COR-L47 (cell line): ENCODE results near the gene YY1.
"Not testable (repeated sequence)": the region's sequence is repeated elsewhere in the genome, so short reads cannot be mapped to it uniquely, and the experiment has no call there.

Experiments
- DNase-seq: peaks from one replicate; lab custom pipeline; 2025; lab: John Stamatoyannopoulos, UW

Gene YY1

DNA sequence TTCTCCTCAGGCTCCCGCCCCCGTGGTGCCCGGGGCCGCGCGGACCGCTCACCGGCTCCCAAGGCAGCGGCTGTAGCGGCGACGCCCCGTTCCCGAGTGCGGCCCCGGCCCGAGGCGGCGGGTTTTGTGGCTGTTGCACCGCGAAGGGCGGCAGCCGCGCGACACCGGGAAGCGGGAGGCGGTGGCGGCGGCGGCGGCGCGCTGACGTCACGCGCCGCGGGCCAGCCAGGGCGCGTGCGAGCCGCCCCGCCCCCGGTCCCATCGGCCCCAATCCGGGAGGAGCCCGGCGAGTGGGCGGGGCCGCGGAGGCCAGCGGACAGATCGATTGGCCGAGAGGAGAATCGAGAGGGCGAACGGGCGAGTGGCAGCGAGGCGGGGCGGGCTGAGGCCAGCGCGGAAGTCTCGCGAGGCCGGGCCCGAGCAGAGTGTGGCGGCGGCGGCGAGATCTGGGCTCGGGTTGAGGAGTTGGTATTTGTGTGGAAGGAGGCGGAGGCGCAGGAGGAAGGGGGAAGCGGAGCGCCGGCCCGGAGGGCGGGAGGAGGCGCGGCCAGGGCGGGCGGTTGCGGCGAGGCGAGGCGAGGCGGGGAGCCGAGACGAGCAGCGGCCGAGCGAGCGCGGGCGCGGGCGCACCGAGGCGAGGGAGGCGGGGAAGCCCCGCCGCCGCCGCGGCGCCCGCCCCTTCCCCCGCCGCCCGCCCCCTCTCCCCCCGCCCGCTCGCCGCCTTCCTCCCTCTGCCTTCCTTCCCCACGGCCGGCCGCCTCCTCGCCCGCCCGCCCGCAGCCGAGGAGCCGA is at the start of gene YY1:
Gene YY1 (plus strand): TSS at position 726 of the 792 bp plus-strand sequence. CDS start 101 bp downstream, outside the sequence.
- peak; percentile 100 for DNase-seq

DNA sequence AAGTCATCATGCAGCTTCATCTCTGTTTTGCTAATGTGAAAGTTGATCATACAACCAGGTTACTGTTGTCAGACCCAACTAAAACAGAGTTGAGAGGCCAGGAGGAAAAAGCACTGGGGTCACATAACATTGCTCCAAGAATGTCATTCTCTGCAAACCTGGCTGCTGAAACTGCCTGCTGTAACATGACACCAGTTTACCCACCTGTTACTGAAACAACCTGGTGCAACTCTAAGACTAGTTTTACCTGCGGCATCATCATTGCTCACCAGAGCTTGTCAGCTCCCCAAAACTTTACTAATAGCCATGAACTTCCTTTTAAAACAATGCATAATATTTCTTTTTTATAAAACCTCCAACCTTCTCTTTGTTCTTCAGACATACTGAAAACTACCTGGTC is 48.8 kb upstream of the YY1 start:
- DNase-seq, result no peak

GRCh38 chr14:100191584-100192249 is 47.2 kb upstream of the YY1 start:
- DNase-seq, result no peak

DNA sequence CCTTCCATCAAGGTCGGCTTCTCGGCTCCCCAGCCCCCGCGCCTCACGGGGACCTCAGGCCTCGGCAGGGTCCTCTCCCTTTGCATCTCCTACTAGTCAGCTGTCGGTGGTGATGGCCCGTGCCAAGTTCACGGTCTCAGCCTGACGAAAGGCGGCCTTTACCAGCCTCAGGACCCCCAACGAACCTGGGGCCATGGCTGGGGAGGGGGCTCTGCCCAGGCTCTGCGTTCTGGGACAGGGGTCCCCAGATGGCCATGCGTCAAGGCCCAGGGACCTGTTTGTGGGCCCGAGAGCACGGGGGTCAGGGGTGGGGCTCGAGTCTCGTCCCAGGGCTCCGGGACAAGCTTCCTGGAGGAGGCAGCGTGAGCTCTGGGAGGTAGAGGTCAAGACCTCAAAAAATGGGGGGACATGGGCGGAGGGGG is 46.7 kb upstream of the YY1 start:
- DNase-seq, result no peak

GRCh38 chr14:100192672-100193416 is 46.1 kb upstream of the YY1 start:
- peak; percentile 100 for DNase-seq

- no peak for DNase-seq
Observed at GRCh38 chr14:100193417-100194357, 45.3 kb upstream of the YY1 start.

GRCh38 chr14:100199240-100199860 is 39.6 kb upstream of the YY1 start:
- DNase-seq, result no peak

DNA sequence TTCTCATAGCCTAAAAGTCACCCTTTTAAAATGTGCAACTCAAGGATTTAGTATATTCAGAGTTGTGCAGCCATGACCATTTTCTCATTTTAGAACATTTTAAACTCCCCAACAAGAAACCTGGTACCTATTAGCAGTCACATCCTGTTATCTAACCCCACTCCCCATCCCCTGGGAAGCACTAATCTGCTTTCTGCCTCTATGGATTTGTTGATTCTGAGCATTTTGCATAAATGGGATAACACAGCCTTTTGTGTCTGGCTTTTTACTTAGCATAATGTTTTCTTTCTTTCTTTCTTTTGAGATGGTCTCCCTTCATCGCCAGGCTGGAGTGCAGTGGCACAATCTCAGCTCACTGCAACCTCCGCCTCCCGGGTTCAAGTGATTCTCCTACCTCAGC is 38.6 kb upstream of the YY1 start:
- no peak for DNase-seq

GRCh38 chr14:100201701-100202100 is 37.2 kb upstream of the YY1 start:
- no peak for DNase-seq

GRCh38 chr14:100202712-100203111 is 36.2 kb upstream of the YY1 start:
- DNase-seq, result no peak

DNA sequence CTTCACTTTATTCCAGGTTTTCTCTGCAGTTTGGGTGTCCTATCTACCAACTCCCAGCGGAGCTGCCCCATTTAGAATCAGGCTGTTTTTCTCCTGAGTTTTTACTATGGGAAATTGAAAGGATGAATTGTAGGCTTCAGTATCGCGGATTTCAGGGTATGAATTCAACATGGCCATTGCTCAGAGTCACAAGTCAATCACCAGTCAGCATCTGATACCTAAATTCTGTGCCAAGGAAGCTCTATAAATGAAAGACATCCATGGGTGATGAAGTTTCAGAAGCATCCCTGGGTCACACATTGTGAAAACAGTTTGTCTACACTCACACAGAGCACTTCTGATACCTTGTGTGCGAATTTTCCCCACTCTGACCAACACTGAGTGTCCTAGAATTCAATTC is 35.8 kb upstream of the YY1 start:
- DNase-seq, result no peak

DNA sequence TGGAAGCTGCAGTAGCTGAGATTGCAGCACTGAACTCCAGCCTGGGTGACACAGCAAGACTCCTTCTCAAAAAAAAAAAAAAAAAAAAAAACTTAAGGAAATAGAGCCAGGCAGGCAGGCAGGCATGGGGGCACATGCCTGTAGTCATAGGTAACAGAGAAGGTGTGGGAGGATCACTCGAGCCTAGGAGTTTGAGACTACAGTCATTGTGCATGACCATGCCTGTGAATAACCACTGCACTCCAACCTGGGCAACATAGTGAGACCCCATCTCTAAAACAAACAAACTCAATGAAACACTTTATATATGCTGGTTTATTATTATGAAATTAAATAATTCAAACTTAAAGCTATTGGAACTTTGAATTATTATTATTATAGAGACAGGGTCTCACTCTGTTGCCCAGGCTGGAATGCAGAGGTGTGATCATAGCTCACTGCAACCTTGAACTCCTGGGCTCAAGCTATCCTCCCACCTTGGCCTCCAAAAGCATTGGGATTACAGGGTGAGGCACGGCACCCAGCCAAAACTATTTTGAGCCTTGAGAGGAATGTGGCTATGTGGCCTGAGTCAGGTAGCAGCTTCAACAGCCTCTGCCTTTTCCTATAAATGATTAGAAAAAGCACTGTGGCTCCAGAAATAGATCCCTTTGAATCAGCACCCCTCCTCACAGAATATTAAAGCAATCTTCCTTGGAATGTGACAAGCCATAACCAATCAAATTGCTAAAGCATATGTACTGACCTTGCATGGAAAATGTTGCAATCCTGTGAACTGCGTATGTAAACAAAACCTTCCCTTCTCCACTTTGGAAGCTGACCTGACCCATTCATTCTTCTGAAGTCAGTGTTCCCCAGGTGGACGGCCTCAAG is 34.7 kb upstream of the YY1 start:
- DNase-seq, result no peak

DNA sequence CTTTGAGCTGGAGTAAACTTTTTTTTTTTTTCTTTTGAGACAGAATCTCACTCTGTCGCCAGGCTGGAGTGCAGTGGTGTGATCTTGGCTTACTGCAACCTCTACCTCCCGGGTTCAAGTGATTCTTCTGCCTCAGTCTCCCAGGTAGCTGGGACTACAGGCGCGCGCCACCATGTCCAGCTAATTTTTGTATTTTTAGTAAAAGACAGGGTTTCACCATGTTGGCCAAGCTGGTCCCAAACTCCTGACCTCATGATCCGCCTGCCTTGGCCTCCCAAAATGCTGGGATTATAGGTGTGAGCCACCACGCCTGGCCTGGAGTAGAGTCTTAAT is 34.1 kb upstream of the YY1 start:
- DNase-seq, result not testable (repeated sequence)

DNA sequence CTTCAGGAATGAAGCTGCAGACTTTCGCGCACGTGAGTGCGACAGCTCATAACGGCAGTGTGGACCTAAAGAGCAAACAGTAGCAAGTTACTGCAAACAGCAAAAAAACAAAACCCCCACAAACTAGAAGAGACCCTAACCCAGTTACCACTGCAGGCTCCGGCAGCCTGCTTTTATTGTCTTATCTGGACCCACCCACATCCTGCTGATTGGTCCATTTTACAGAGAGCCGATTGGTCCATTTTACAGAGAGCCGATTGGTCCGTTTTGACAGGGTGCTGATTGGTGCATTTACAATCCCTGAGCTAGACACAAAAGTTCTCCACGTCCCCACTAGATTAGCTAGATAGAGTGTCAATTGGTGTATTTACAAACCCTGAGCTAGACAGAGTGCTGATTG is 31.4 kb upstream of the YY1 start:
- not testable (repeated sequence) for DNase-seq

- DNase-seq, result not testable (repeated sequence)
Observed at GRCh38 chr14:100208136-100208535, 30.8 kb upstream of the YY1 start.

DNA sequence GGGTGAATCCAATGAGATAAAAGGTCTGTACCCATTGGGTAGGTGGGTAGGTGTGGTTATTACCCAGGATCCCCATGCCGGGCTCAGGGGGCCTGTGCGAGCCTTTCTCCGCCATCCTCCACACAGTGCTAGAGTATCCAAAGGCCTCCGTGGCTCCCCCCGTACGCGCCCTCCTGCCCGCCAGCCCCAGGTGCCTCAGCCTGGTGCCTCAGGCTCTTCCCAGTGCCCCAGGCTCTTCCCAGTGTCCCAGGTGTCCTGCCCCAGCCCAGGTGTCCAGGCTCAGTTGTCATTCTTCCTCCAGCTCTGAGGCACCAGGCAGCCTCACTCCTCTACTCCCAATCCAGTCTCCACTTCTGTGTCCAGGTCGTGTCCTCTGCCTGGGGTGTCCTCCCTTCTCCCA is 27.6 kb upstream of the YY1 start:
- DNase-seq, result no peak

GRCh38 chr14:100211893-100212292 is 27.1 kb upstream of the YY1 start:
- no peak for DNase-seq

- no peak for DNase-seq
Observed at GRCh38 chr14:100212476-100213333, 26.2 kb upstream of the YY1 start.

DNA sequence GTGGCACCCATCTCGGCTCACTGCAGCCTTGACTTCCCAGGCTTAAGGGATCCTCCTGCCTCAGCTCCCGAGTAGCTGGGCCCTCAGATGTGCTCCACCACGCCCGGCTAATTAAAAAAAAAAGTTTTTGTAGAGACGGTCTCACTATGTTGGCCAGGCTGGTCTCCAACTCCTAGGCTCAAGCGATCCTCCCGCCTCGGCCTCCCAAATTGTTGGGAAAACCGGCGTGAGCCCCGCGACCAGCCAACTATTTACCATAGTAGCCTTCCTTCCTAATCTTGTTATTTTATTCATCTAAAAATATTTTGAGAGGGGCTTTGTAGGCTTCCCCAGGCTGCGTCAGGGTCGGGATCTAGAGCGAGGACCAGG is 25.4 kb upstream of the YY1 start:
- DNase-seq, result no peak
